Stimulated activated CD8-positive, alpha-beta memory T cell treated with anti-CD3 and anti-CD28 coated beads, Interleukin-12 subunit alpha, Interleukin-12 subunit beta, amount 100 ng/mL, for 4 hours (primary cell): ENCODE measurements around the gene OTULIN.

ENCODE experiments used
- DNase-seq: peaks from one replicate; pipeline ENCODE4 v3.0.0-alpha.2; 2020; ENCODE audit warnings: low read depth

The OTULIN gene

DNA sequence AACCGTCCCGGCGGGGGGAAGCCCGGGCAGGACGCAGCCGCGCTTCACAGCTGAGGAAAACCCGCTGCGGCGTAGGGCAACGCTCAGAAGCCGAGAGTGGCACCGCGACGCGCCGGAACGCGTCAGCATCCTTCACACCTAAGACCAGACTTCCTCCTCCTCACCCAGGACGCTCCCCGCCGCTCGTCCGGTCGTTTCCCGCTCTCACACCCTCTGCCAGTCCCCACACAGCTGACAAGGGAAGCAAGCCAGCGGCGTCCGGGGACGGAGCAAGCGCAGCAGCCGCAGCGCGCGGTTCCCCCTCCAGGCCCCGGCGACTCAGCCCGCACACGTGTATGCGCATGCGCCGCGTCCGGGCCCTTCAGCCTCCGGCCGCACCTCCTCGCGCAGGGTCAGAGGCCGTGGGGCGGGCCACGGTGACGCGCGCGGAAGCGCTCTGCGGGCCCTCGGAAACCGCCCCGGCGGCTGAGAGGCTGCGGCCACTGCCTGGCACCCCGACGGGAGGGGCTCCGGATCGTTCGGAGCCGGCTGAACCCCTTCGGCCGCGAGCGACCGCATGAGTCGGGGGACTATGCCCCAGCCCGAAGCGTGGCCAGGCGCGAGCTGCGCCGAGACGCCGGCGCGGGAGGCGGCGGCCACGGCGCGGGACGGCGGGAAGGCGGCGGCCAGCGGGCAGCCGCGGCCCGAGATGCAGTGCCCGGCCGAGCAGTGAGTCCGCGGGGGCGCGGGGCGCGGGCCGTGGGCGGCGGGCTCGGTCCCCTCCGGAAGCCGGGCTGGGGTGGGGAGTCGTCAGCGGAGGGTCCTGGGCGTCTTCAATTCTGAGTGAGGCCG, at the start of gene OTULIN:
OTULIN (plus strand) TSS at position 449 of the 831 bp plus-strand sequence; CDS start at position 557, 108 bp downstream.
- peak; percentile 84 for DNase-seq

DNA sequence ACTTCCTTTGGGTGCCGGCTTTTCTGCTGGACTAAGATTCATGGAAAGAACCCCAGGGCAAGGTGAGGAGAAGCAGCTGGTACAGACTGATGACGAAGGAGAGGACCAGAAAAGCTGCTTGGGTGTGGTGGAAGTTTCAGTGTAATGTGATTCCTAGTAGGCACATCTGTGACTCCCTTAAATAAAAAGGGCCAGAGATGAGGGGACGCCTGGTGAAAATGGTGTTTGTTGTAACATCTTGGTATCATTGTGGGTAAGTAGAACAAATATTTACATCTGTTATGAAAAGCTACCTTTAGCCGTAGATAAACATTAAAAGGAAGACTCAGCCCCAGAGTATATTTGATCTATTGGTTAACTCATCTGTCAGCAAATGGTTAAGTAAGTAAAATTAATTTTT, 49.2 kb upstream of the OTULIN start:
- no peak for DNase-seq

DNA sequence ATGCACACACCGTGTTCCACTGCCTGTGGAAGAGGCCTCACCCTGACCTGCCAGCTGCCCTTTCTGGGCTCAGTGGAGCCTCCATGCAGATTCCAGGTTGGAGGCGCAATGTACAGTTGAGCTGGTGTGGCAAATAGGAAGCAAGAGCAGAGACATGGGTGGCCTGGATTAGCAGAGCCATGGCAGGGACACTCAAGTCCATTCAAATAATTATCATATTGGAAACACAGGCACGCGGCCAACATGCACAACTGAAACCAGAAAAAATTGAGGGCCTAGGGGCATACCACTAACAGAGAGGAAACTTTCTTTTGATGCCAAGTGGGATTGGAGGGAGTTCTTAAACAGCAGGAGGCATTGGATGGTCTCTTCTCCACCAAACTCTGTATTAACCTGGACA, 47.1 kb upstream of the OTULIN start:
- no peak for DNase-seq

DNA sequence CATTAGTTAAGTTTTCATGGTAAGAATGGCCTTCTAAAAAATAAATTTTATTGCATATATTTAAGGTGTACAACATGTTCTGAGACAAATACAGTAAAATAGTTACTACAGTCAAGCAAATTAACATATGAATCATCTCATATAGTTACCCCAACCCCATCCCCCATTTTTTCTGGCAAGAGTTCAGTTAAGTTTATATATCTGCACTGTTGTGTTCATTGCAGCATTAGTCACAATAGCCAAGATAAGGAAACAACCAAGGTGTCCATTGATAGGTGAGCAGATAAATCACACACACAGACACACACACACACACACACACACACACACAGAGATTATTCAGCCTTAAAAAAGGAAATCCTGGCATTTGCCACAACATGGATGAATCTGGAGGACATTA, 37.2 kb upstream of the OTULIN start:
- DNase-seq, result no peak

DNA sequence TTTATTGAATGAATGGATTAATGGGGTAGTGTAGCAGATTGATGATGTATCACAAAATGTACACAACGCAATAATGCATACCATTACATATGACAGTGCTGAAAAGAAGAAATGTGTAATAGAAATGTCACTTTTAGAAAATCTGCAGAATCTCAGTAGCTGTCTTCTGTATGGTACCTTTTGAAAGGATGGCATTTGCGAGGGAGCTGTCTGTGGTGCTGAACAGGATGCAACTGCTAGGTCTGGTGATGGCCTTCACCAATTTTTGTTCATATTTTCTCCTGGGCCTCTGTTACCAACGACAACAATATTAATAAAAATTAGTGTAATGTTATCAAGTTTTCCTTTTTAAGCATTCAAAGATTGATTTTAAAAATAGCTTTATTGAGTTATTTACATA, 36.2 kb upstream of the OTULIN start:
- no peak for DNase-seq

DNA sequence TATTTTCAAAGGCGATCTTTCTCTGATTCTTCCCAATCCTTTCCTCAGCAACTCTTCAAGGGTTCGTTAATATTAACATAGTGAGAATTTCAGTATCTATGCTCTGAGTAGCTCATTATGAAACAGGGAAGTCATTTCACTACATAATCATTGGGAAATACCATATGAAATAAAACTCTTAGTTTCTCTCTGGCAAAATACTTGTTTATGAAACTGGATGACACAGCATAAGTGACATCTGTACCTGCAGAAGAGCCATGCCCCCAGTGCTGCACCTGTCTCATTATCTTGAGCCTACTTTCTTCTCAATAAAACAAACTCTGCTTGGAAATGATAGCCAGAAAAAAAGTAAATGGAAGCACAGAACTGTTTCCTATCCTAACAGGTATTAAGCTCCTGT, 33.8 kb upstream of the OTULIN start:
- no peak for DNase-seq

DNA sequence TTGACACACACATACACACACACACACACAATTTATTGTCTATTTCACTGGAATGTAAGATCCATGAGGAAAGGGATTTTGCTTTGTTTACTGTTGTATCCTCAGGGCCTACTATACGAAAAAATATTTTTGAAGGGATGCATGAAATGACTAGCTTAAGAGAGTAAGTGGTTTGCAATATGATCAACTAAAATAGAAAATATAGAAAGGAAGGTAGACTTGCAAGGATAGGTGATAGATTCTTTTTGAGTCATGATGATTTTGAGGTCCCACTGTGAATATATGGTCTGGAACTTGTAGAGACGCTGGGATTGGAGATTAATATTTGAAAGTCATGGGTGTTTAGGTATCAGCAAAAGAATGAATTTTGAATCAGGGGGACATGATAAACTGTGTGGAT, 28.9 kb upstream of the OTULIN start:
- DNase-seq, result no peak

DNA sequence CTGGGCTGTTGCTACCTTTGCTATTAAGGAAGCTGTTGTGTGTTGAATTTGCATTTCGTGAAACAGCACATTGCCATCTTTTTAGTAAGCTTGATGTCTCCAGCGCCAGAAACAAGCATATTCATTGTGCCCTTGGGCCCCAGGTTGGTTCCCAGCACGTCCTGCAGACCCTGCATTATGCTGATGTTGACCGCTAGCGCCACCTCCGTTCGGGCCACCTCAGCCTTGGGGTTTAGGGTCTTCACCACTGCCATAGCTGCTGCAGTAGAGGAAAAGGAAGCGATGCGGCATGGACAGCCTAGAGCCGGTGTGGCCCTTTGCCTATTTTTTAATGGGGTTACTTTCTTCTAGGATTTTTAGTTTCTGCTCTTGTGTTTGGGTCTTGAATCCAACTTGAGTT, 23.8 kb upstream of the OTULIN start:
- no peak for DNase-seq

DNA sequence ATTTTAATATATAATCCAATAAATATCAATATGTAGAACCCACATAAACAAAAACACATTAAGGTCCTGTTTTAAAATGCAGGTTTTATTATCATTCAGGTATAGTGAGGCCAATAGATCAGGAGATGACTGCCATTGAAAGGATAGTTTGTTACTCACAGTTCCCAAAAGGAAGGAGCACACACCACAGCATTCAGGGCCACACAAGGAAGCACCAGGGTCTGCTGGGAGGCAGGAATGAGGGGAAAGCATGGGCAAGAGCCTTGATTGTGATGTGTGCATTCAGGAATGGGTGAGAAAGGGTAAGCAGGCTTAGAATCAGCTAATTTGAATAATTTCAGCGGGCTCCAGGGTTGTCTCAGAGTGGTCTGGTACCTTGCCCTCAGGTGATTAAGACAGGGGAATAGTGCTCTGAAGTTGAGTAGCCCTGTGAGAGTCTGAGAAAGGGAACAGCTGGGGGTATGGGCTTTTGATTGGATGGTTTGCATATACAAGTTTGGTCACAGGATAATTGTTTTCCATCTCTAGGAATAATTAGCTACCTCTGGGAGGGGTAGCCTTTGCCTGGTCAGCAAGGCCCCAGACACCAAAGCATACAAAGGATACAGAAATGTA, 19.8 kb upstream of the OTULIN start:
- DNase-seq, result no peak

DNA sequence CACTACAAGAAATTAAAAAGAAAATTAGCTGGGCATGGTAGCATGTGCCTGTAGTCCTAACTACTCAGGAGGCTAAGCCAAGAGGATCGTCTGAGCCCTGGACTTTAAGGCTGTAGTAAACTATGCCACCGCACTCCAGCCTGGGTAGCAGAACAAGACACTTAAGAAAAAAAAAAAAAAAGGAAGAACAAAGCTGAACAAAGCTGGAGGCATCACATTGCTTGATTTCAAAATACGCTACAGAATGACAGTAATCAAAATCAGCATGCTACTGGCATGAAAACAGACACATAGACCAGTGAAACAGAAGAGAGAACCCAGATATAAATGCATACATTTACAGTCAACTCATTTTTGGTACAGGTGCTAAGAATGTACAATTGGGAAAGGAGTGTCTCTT, 14.5 kb upstream of the OTULIN start:
- no peak for DNase-seq

DNA sequence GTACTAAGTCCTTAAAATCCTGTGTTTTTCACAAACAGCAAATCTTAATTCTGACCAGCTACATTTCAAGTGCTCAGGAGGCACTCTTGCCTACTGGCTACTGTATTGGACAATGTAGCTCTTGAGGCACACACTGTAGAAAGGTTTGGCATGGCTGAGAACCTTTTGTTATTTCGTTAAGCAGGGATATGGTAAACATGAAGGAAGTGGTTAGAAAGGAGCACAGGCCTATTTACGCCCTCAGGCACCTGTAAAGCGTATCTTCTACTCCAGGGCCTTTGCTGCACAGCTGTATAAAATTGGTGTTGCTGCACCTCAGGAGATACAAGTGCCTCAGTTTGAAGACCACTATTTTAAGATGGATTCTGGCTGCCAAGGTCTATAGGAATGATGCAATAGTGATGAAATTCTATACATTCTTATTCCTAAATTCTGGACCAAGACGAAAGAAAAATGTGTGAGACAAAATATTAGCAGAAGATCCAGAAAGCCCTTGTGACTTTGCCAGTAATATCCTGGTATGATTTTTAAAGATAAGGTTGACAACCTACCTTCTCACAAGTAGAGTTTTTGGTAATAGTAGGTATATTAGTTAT, 9.3 kb upstream of the OTULIN start:
- no peak for DNase-seq

DNA sequence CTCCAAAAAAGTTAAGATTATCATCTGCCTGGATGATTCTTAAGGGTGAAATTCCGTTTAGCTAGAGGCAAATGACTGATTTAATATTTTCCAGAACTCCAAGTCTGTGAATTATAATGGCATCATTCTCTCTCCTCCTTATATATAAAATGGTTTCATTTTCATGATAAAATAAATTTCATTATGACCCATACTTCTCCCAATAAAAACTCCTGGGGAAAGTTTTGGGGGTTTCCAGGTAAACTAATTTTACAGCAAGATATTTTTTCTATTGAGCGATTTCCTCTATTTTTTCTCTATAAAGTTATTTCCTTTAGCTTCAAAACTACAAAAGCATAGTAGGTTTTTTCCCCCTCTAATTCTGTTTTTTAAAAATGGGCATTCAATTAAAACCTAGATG, 7.6 kb upstream of the OTULIN start:
- no peak for DNase-seq

DNA sequence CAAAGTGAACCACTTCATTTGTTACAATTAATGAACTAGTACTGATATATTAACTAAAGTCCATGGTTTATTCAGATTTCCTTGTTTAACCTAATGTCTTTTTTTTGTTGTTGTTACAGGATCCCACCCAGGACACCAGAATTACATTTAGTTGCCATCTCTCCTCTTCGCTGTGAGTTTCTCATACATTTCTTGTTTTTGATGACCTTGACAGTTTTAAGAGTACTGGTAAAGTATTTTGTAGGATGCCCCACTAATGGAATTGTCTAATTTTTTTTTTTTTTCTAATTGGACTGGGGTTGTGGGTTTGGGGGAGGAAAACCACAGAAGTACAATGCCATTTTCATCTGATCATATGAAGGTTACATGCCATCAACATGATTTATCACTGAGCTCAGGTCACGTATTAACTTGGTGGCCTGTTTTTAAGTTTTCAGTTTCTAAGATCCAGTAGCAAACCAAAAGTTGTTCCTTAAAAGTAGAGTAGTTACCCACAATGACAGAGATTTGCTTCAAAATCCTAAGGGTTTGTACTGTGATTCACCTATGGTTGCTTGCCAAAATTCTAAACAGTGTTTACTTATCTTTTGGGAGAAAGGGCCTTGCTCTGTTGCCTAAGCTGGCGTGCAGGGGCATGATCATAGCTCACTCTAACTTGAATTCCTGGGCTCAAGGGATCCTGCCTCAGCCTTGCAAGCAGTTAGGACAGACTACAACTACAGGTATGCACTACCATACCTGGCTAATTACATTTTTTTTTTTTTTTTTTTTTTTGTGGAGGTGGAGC, 4.5 kb upstream of the OTULIN start:
- no peak for DNase-seq

DNA sequence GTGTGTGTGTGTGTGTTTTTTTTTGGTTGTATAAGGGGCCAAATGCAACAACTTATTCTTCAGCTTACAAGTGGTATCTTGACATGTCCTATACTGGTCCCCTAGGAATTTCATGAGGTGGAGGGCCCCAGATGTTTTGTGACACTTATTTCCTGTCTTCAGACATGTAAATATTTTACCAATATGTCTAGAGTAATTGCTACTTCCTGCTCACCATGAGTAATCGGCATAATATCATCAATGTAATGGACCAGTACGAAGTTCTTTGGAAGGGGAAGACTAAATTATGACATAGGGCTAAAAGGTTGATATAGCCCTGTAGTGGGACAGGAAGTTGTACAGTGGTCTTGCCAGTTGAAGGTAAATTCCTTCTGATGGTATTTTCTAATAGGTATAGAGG, 3.7 kb upstream of the OTULIN start:
- no peak for DNase-seq

DNA sequence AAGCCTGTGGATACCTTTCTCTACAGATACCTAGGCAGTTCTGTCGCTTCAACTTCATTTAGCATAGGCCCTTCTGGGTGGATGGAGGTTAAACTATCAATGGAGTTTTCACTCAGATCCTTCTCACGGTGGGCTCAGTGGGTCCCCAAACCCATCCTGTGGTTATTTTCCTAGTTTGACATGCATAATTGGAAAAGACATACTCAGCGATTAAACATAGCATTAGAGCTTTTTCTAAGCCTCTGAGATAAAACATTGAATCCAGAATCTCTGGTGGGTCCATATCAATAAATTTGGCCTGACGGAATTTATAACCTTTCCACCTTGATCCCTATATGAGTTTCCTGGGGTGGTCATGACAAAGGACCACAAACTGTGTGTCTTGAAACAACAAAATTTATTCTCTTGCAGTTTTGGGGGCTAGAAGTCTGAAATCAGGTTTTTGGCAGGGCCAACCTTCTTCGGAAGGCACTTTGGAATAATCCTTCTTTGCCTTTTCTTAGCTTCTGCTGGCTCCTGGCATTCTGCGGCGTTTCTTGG, 1.7 kb upstream of the OTULIN start:
- no peak for DNase-seq

DNA sequence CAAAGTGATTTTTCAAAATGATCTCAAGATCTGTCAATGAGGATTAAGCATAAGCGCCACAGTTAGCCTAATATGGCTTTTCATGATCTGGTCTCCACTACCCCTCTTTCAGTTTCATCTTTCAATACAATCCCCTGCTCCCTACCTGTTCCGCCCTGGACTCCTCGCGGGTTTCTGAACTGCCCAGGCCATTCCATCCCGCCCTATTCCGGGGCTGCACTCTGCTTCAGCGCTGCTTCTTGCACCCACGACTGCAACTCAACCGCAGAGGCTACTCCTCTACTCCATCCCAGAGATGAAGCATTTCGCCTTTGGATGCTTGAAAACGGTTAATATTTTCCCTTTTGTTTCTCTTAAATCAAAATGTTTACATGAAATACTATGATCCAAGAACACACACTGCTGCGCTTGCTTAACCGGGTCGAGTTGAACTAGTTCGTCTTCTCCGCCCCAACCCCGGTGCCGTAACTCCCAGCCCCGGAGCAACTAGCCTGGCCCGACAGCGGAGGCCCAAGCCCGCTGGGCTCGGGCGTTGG, 716 bp upstream of the OTULIN start:
- no peak for DNase-seq

DNA sequence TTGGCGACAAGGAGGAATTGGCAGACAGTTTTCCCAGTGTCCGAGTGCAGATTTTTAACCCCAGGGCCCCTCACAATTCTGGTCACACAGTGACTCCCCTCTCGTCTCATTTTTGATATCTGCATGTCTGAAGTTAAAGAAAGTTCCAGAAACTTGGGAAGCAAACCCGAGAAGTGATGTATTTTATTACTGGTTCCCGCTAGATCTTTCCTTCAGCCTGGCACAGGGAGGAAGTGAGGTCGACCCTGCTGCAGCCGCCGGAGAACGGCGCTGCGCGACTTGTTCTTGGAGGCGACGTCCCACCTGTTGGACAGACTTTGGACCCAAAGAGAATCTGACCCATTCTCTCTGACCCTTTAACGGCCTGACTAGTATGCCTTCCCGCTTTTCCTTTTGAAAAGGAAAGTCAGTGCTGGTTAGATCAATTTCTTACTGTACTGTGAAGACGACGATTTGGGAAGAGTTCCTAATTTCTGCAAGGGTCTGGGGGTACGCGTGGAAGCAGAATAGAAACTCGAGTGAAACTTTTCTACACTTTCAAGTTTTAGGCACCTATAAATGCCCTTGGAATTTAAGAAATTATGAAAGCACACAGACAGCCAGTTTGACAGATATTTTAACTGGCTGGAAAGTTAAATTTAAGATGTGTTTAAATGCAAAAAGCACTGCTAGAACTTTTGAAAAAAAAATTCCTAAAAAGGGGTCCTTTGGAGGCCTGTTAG, 744 bp downstream of the OTULIN start:
- no peak for DNase-seq

DNA sequence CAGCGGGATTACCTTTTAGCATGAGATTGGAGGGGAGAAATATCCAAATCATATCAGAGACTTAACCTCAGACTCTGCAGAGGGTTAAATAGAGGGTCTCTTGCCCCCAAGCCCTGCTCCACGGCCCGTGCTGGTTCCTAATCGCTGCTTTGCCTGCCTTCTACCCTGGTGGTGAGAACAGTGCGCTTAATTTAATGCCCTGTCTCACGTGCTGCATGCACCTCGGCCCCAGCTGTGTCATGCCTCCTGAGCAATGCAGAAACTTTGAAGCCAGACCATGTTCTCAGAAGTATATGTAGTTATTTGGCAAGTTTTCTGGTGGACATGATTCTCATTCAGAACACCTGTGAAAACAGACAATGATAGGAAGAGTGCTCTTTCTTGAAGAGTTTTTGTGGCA, 1.4 kb downstream of the OTULIN start:
- DNase-seq, result no peak

DNA sequence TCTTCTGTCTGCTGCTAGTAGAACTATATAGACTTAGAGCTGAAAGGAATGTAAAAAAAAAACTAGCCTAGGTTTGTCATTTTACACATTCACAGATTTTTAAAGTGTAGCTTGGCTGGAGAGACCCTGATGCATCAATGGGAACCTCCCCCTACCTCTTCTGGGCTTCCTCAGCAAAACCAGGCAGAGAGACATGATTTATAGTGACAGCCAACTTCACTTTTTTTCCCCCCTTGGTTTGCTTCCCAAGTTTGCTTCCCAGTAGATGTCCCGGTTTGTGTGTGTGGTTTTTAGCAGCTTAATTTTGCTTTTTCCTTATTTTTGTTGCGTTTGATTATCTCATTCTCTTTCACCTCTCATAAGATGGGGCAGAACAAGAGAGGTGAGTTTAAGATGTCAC, 1.8 kb downstream of the OTULIN start:
- DNase-seq, result no peak

DNA sequence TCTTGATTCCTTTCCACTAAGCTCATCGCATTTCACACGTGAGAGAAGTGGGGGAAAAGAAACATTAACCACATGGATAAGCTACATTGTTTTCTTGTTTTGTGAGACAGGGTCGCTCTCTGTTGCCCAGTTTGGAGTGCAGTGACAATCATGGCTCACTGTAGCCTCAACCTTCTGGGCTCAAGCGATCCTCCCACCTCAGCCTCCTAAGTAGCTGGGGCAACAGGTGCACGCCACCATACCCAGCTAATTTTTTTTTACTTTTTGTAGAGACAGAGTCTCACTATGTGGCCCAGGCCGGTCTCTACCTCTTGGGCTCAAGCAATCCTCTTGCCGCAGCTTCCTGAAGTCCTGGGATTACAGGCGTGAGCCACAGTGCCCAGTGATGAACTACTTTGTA, 2.8 kb downstream of the OTULIN start:
- DNase-seq, result no peak

DNA sequence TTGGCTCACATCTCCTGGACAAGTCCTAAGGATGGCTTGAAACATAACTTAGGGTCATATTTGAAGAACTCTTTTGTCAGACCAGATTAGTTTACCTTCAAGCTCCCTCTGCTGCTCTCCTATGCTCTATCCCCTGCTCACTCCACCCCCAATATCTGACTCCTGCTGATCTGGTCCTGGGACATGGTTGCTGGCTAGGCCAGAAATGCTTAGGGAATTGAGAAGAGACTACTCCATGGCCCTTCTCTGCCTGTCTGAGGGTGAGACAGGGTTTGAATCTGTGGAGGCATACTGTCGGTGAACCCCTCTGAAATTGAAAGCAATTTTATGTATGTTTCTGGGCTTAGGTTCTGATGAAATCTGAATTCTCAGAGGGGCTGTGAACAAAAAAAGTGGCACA, 3.3 kb downstream of the OTULIN start:
- DNase-seq, result no peak
